ENCODE measurements around the gene RAMP3.

- TF ChIP-seq, protein P1, sequence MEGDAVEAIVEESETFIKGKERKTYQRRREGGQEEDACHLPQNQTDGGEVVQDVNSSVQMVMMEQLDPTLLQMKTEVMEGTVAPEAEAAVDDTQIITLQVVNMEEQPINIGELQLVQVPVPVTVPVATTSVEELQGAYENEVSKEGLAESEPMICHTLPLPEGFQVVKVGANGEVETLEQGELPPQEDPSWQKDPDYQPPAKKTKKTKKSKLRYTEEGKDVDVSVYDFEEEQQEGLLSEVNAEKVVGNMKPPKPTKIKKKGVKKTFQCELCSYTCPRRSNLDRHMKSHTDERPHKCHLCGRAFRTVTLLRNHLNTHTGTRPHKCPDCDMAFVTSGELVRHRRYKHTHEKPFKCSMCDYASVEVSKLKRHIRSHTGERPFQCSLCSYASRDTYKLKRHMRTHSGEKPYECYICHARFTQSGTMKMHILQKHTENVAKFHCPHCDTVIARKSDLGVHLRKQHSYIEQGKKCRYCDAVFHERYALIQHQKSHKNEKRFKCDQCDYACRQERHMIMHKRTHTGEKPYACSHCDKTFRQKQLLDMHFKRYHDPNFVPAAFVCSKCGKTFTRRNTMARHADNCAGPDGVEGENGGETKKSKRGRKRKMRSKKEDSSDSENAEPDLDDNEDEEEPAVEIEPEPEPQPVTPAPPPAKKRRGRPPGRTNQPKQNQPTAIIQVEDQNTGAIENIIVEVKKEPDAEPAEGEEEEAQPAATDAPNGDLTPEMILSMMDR (IDR thresholded peaks at IDR 0.05), result no peak
- no peak for TF ChIP-seq EZH2 (IDR thresholded peaks at IDR 0.05; ENCODE audit: borderline replicate concordance, insufficient read depth, low read depth, low read length, poor library complexity, severe bottlenecking)
These were observed 16.8 kb upstream of the RAMP3 start for GRCh38 chr7:45140827-45141226.

Measured in B cell (primary cell).